ENCODE data around the gene TPGS1. TPM values are rescaled to one million over a fixed set of nuclear protein-coding genes. Genes with fewer than 3 reads are reported as not detected.

TPGS1 gene
- total RNA-seq, 2 experiments from 2014 or later = 21.6 to 27.1 TPM

DNA sequence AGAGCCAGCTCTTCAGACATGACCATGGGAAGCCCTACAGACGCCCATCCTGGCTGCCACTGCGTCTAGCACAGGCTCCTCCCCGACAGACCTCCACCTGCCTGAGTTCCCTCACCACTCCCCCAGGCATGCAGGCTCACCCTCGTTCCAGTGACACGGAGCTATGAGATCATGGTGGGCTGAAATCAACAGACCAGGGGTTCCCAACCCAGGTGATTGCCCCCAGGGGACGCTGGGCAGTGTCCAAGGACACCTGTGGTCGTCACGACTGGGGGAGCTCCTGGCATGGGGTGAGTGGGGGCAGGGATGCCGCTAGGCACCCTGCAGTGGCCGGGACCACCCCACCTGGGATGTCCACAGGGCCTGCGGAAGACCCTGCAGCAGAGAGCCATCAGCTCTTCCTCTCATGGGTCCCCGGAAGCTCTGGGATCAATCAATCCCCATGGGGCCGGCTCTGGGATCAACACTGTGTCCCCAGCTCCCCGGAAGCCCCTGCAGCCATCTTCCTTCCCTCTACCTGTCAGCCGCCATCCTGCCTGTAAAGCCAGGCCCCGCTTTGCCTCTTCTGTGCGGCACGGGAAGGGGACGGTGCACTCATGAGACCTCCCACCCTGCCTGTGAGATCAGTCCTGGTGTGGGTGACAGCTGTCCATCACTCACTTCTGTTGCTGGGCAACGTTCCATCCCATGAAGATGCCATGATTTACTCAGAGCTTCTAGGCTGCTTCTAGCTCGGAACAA, 23.8 kb upstream of the TPGS1 start:
- Mint-ChIP-seq H3K36me3 (ENCODE audit: low read depth) (peaks cover 13% of the 10 kb centered on the region), H3K4me3 (no peak overlapping the region), H3K9me3 (peaks cover 15% of the 10 kb centered on the region), H3K27me3 (peaks cover 5% of the 10 kb centered on the region), H3K4me1 (peaks cover 15% of the 10 kb centered on the region), H3K27ac (no peak overlapping the region)
- ChIA-PET CTCF (no interaction called here), POLR2A (interaction anchor here (0.6 kb wide), 1 partner anchor 64 kb away, joined by 3 read pairs; no protein-coding TSS in a partner anchor)
- DNase-seq = no peak

DNA sequence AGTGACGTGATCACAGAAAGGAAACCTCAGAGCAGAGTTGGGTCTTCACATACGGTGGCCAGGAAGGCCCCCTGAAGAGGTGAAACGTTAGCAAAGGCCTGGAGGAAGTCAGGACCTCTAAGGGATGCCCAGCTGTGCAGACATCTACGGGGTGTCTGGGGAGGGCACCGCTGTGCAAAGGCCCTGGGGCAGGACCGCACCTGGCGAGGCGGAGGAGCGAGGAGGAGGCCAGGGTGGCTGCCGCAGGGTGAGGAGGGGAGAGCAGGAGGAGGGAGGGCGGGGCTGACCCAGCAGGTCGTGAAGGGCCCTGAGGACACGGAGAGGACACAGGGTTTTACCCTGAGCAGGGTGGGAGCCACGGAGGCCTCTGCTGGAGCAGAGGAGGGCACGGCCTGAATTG, 22.8 kb upstream of the TPGS1 start:
- Mint-ChIP-seq H3K4me3 (no peak overlapping the region), H3K9me3 (peaks cover 15% of the 10 kb centered on the region), H3K36me3 (ENCODE audit: low read depth) (peaks cover 13% of the 10 kb centered on the region), H3K4me1 (peaks cover 17% of the 10 kb centered on the region), H3K27me3 (peaks cover 5% of the 10 kb centered on the region), H3K27ac (no peak overlapping the region)
- DNase-seq = no peak
- ChIA-PET CTCF (no interaction called here), POLR2A (interaction anchor here (0.6 kb wide), 1 partner anchor 65 kb away, joined by 3 read pairs; no protein-coding TSS in a partner anchor)

GRCh38 chr19:485077-485476, 22.2 kb upstream of the TPGS1 start:
- H3K27ac Mint-ChIP-seq = no peak overlapping the region
- H3K36me3 Mint-ChIP-seq (ENCODE audit: low read depth) = peaks cover 10% of the 10 kb centered on the region
- peaks cover 5% of the 10 kb centered on the region for H3K27me3 Mint-ChIP-seq
- peaks cover 15% of the 10 kb centered on the region for H3K9me3 Mint-ChIP-seq
- H3K4me3 Mint-ChIP-seq = no peak overlapping the region
- ChIA-PET CTCF (no interaction called here), POLR2A (no interaction called here)
- DNase-seq = no peak
- peaks cover 14% of the 10 kb centered on the region for H3K4me1 Mint-ChIP-seq

- peaks cover 3% of the 10 kb centered on the region for H3K36me3 Mint-ChIP-seq (ENCODE audit: low read depth)
- H3K27ac Mint-ChIP-seq = no peak overlapping the region
- POLR2A ChIA-PET = no interaction called here
- H3K27me3 Mint-ChIP-seq = peaks cover 5% of the 10 kb centered on the region
- CTCF ChIA-PET = interaction anchor here (0.6 kb wide), 1 partner anchor 285 kb away, joined by 3 read pairs; no protein-coding TSS in a partner anchor
- H3K9me3 Mint-ChIP-seq = peaks cover 10% of the 10 kb centered on the region
- H3K4me3 Mint-ChIP-seq = no peak overlapping the region
- DNase-seq = no peak
- H3K4me1 Mint-ChIP-seq = peaks cover 9% of the 10 kb centered on the region
Measured at GRCh38 chr19:485583-486236, 21.6 kb upstream of the TPGS1 start.

- H3K9me3 Mint-ChIP-seq = peaks cover 6% of the 10 kb centered on the region
- POLR2A ChIA-PET = interaction anchor here (0.6 kb wide), 1 partner anchor 104 kb away, joined by 3 read pairs; no protein-coding TSS in a partner anchor
- DNase-seq = peak; percentile 85
- H3K27ac Mint-ChIP-seq = peak overlapping the region; percentile 80
- peaks cover 7% of the 10 kb centered on the region for H3K4me1 Mint-ChIP-seq
- H3K36me3 Mint-ChIP-seq (ENCODE audit: low read depth) = peaks cover under 1% of the 10 kb centered on the region
- CTCF ChIA-PET = interaction anchor here (1.6 to 2.5 kb wide), 2 partner anchors 18 to 22 kb away, joined by 11 to 15 read pairs; partner anchors contain the start of gene TPGS1
- H3K27me3 Mint-ChIP-seq = peaks cover 5% of the 10 kb centered on the region
- H3K4me3 Mint-ChIP-seq = peak overlapping the region; percentile 71
Measured at GRCh38 chr19:488505-489417, 18.5 kb upstream of the TPGS1 start.

DNA sequence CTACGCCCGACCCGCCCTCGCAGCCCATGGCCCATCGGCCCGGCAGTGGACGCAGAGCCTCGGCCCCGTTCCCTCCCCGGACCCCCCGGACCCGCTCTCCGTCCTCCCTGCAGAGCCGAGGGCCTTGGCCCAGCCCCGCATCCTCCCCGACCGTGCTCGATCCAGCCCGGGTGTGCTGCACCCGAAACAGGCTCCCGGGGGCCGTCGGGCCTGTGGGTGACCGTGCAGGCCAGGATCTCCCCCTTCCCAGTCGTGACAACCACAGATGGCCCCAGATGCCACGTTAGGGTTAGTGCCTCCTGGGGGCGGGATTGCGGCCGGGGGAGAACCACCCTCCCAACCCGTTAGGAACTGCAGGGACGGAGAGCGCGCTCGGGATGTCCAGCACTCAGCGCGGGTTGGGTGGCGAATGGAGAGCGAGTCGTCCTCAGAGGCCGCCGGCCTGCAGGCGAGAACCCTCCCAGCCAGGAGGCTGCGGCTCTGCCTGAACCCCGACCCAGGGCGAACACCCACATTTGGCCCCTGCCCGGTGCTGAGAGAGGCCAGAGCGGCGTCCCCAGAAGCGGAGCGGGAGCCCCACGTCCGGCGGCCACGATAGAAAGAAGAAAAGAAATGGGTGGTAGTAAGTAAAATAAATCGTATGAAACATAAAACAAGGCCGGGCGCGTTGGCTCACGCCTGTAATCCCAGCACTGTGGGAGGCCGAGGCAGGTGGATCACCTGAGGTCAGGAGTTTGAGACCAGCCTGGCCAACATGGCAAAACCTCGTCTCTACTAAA, 17.7 kb upstream of the TPGS1 start:
- H3K36me3 Mint-ChIP-seq (ENCODE audit: low read depth) = no peaks in the 10 kb centered on the region
- peaks cover 6% of the 10 kb centered on the region for H3K9me3 Mint-ChIP-seq
- peaks cover 7% of the 10 kb centered on the region for H3K4me1 Mint-ChIP-seq
- DNase-seq = no peak
- H3K4me3 Mint-ChIP-seq = peak overlapping the region; percentile 71
- ChIA-PET CTCF (interaction anchor here (1.5 to 2.5 kb wide), 4 partner anchors 17 to 21 kb away, joined by 6 to 15 read pairs (median 10); partner anchors contain the start of gene TPGS1), POLR2A (no interaction called here)
- H3K27me3 Mint-ChIP-seq = peaks cover 5% of the 10 kb centered on the region
- H3K27ac Mint-ChIP-seq = peak overlapping the region; percentile 83

- Mint-ChIP-seq H3K27me3 (peaks cover 8% of the 10 kb centered on the region), H3K4me1 (peaks cover 7% of the 10 kb centered on the region), H3K4me3 (no peak overlapping the region), H3K36me3 (ENCODE audit: low read depth) (no peaks in the 10 kb centered on the region), H3K27ac (no peak overlapping the region), H3K9me3 (peaks cover 6% of the 10 kb centered on the region)
- ChIA-PET CTCF (interaction anchor here (1.4 to 1.6 kb wide), 3 partner anchors 15 to 19 kb away, joined by 5 to 9 read pairs (median 6); no protein-coding TSS in a partner anchor), POLR2A (no interaction called here)
- no peak for DNase-seq
Measured at GRCh38 chr19:491146-491741, 16.1 kb upstream of the TPGS1 start.

DNA sequence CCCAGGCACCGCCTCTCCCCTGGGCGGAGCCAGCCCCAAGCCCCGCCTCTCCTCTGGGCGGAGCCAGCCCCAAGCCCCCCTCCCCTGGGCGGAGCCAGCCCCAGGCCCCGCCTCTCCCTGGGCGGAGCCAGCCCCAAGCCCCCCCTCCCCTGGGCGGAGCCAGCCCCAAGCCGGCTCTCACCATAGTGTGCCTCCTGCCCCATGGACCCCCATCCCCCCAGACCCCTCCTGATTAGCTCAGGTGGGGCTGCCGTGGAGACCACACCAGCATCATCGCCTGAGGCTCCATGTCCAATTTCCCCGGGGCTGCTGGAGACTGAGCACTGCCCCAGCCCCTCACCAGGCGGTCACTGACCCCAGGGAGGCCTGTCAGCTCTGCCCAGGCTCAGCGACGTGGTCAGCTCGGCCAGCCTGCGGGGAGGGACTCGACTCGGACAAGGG, 15.2 kb upstream of the TPGS1 start:
- Mint-ChIP-seq H3K27ac (no peak overlapping the region), H3K27me3 (peaks cover 7% of the 10 kb centered on the region), H3K9me3 (peaks cover 6% of the 10 kb centered on the region), H3K36me3 (ENCODE audit: low read depth) (no peaks in the 10 kb centered on the region), H3K4me3 (no peak overlapping the region), H3K4me1 (peaks cover 7% of the 10 kb centered on the region)
- DNase-seq = peak; percentile 33
- ChIA-PET POLR2A (no interaction called here), CTCF (interaction anchor here (0.7 to 1.4 kb wide), 2 partner anchors 14 to 18 kb away, joined by 3 to 5 read pairs; no protein-coding TSS in a partner anchor)

- no peak for DNase-seq
- Mint-ChIP-seq H3K9me3 (peaks cover 5% of the 10 kb centered on the region), H3K4me3 (no peak overlapping the region), H3K36me3 (ENCODE audit: low read depth) (no peaks in the 10 kb centered on the region), H3K27me3 (peaks cover 13% of the 10 kb centered on the region), H3K4me1 (peaks cover 2% of the 10 kb centered on the region), H3K27ac (no peak overlapping the region)
- POLR2A ChIA-PET = no interaction called here
- CTCF ChIA-PET = interaction anchor here (1.3 to 3.3 kb wide), 2 partner anchors 13 to 17 kb away, joined by 7 to 25 read pairs; no protein-coding TSS in a partner anchor
Measured at GRCh38 chr19:493391-494170, 13.7 kb upstream of the TPGS1 start.

- Mint-ChIP-seq H3K27ac (no peak overlapping the region), H3K4me1 (peaks cover 2% of the 10 kb centered on the region), H3K27me3 (peaks cover 18% of the 10 kb centered on the region), H3K4me3 (no peak overlapping the region), H3K36me3 (ENCODE audit: low read depth) (no peaks in the 10 kb centered on the region), H3K9me3 (peaks cover 5% of the 10 kb centered on the region)
- ChIA-PET CTCF (interaction anchor here (1.2 to 3.3 kb wide), 4 partner anchors 9 to 16 kb away, joined by 3 to 25 read pairs (median 6); no protein-coding TSS in a partner anchor), POLR2A (no interaction called here)
- DNase-seq = no peak
Measured at GRCh38 chr19:494171-495080, 12.9 kb upstream of the TPGS1 start.
